C4-2B (cell line): ENCODE results near the gene CYTH1.

Experiments used
- H3K27ac ChIP-seq: fragments of 450-650 bp; 2 replicates; pipeline ENCODE4 v1.5.1; 2017
- CTCF ChIP-seq: fragments of 450-650 bp; conservative IDR thresholded peaks from 2 replicates; pipeline ENCODE4 v1.5.1; 2017; ENCODE audit warnings: mild to moderate bottlenecking
- ZFX ChIP-seq: fragments of 450-650 bp; IDR thresholded peaks from 2 replicates; pipeline ENCODE4 v1.6.1; 2017

The CYTH1 gene

GRCh38 chr17:78692460-78693010, 89.5 kb downstream of the CYTH1 start:
- no peak overlapping the region for H3K27ac ChIP-seq
- TF ChIP-seq ZFX (no peak), CTCF (no peak)

GRCh38 chr17:78689029-78689428, 93.0 kb downstream of the CYTH1 start:
- TF ChIP-seq ZFX: no peak
- no peak; the same call in 1 of the 2 replicates for TF ChIP-seq CTCF

GRCh38 chr17:78687944-78688343, 94.1 kb downstream of the CYTH1 start:
- TF ChIP-seq ZFX (no peak), CTCF (no peak)
- no peak overlapping the region for H3K27ac ChIP-seq

More at GRCh38 chr17:78689029-78689428, 93.0 kb downstream of the CYTH1 start:
- H3K27ac ChIP-seq: no peak overlapping the region

- TF ChIP-seq CTCF: no peak
- no peak for TF ChIP-seq ZFX
- no peak overlapping the region for H3K27ac ChIP-seq
These were observed 94.9 kb downstream of the CYTH1 start for GRCh38 chr17:78687125-78687524.

- no peak for TF ChIP-seq ZFX
- H3K27ac ChIP-seq: no peak overlapping the region
These were observed 98.0 kb downstream of the CYTH1 start for GRCh38 chr17:78684026-78684425.

GRCh38 chr17:78683408-78683961, 98.6 kb downstream of the CYTH1 start:
- no peak overlapping the region for H3K27ac ChIP-seq
- no peak for TF ChIP-seq CTCF
- no peak for TF ChIP-seq ZFX

GRCh38 chr17:78682363-78682762, 99.7 kb downstream of the CYTH1 start:
- TF ChIP-seq CTCF (no peak), ZFX (no peak)
- no peak overlapping the region for H3K27ac ChIP-seq

- H3K27ac ChIP-seq: no peak overlapping the region
- no peak for TF ChIP-seq CTCF
- no peak for TF ChIP-seq ZFX
These were observed 101.6 kb downstream of the CYTH1 start for GRCh38 chr17:78680436-78680835.
